Measurements from ENCODE around the gene LACTB. TPM values are rescaled to one million over a fixed set of nuclear protein-coding genes. Genes with fewer than 3 reads are reported as not detected.

The LACTB gene
- total RNA-seq, 1 donor from 2014 or later = 9.7 TPM

DNA sequence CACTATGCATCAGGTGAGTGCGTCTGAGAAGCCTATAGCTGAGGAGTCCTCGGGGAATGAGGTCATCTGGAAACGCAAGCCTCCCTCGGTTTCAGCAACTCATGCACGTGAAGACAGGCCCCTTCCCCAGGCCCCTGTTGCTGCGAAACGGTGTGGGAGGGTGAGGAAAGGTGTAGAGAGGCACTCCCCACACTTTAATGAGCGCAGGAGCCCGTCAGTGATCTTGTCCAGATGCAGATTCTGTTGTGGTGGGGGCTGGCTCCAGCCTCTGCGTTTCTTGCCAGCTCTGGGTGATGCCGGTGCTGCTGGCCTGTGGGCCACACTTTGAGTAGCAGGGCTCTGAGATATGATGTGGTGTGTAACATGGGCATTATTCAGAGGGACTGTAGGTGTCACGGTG lies 38.6 kb upstream of the LACTB start:
- no peak overlapping the region for H3K4me3 ChIP-seq (ENCODE audit: low read depth, low read length)
- no peak for DNase-seq (ENCODE audit: low read depth)
- no peak for TF ChIP-seq CTCF (conservative IDR thresholded peaks at IDR 0.05; ENCODE audit: low read depth, low read length)

DNA sequence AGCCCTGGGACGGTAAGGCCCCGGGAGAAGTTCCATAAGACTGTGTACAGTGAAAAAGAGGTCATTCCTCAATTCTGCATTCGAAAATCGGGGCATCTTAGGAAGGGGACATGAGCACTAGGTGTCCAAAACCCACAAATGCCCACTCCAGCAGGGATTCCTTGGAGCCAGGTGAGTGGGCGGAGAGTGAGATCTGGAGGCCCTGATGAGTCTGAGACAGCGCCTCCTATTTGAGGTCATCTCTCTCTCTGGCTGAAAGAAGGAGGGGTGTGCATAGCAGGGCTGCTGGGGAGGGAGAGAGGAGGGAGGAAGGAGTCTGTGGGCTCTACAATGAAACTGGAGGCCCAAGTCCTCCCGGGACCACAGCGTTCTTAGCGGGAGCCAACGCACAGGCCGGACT lies 38.1 kb upstream of the LACTB start:
- no peak overlapping the region for H3K4me3 ChIP-seq (ENCODE audit: low read depth, low read length)
- no peak for DNase-seq (ENCODE audit: low read depth)
- no peak for TF ChIP-seq CTCF (conservative IDR thresholded peaks at IDR 0.05; ENCODE audit: low read depth, low read length)

DNA sequence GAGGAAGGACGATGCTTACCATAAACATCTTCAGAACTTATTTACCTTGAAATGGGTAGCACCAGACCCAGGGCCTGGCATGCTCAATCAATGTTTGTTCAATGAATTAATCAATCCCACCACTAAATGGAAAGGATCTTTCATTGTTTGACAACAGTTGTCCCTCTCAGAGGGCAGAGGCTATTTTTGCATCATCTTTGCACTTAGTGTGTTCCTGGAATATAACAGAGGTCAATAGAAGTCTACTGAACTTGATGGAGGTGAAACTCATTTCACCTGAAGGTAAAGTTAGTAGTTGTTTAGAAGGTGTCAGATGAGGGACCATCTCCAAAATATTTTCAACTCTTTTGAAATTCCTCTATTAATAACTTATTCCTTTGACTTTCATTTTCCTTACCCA lies 36.9 kb upstream of the LACTB start:
- no peak overlapping the region for H3K4me3 ChIP-seq (ENCODE audit: low read depth, low read length)
- DNase-seq (ENCODE audit: low read depth) = no peak
- TF ChIP-seq CTCF (conservative IDR thresholded peaks at IDR 0.05; ENCODE audit: low read depth, low read length) = no peak

DNA sequence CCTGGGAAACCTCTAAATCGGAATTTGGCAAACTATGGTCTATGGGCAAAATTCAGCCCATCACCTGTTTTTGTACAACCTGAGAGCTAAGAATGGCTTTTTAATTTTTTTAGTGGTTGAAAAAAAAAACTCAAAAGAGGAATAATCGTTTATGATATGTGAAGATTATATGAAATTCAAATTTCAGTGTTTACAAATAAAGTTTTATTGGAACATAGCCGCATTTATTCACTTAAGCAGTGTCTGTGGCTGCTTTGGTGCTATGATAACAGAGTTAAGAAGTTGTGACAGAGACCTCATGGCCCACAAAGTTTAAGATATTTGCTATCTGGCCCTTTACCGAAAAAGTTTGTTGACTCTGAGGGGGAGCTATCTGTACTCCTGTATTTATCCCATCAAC lies 36.4 kb upstream of the LACTB start:
- DNase-seq (ENCODE audit: low read depth) = no peak
- no peak for TF ChIP-seq CTCF (conservative IDR thresholded peaks at IDR 0.05; ENCODE audit: low read depth, low read length)
- H3K4me3 ChIP-seq (ENCODE audit: low read depth, low read length) = no peak overlapping the region

- no peak for TF ChIP-seq CTCF (conservative IDR thresholded peaks at IDR 0.05; ENCODE audit: low read depth, low read length)
- DNase-seq (ENCODE audit: low read depth) = no peak
Observed at GRCh38 chr15:63086271-63086670, 35.4 kb upstream of the LACTB start.

DNA sequence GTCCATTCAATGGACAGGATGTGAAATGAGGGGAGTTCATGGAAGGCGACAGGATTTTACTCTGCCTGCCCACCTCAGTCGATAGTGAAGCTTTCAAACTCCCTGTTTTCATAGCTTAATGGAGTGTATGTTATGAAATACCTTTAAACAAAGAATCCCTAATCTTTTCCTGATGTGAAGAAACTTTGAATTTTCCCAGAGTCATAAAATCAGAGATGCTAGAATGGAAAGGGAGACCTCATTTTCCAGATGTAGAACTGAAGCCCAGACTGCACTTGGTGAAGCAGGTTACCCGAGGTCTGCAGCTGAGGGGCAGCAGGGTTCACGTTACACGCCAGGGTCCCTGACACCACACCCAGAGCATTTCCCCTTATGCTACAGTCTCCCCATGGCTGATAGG lies 34.7 kb upstream of the LACTB start:
- no peak for TF ChIP-seq CTCF (conservative IDR thresholded peaks at IDR 0.05; ENCODE audit: low read depth, low read length)
- no peak for DNase-seq (ENCODE audit: low read depth)
- no peak overlapping the region for H3K4me3 ChIP-seq (ENCODE audit: low read depth, low read length)

More at GRCh38 chr15:63086271-63086670, 35.4 kb upstream of the LACTB start:
- H3K4me3 ChIP-seq (ENCODE audit: low read depth, low read length) = no peak overlapping the region

- DNase-seq (ENCODE audit: low read depth) = no peak
- H3K4me3 ChIP-seq (ENCODE audit: low read depth, low read length) = no peak overlapping the region
- no peak for TF ChIP-seq CTCF (conservative IDR thresholded peaks at IDR 0.05; ENCODE audit: low read depth, low read length)
Observed at GRCh38 chr15:63088533-63089245, 33.0 kb upstream of the LACTB start.
